HG03175 (cell line): ENCODE measurements around the gene MEGF8.
"Not testable (repeated sequence)": the region's sequence is repeated elsewhere in the genome, so short reads cannot be mapped to it uniquely, and the experiment has no call there.

ENCODE experiments used
- ATAC-seq: cut with Tn5 transposase; IDR thresholded peaks from one replicate; pipeline ENCODE4 v1.9.1; 2021; ENCODE audit warnings: mild to moderate bottlenecking, moderate library complexity; ENCODE audit not compliant: unreplicated experiment

Gene MEGF8

GRCh38 chr19:42330241-42330711, 4.8 kb downstream of the MEGF8 start:
- no peak for ATAC-seq

DNA sequence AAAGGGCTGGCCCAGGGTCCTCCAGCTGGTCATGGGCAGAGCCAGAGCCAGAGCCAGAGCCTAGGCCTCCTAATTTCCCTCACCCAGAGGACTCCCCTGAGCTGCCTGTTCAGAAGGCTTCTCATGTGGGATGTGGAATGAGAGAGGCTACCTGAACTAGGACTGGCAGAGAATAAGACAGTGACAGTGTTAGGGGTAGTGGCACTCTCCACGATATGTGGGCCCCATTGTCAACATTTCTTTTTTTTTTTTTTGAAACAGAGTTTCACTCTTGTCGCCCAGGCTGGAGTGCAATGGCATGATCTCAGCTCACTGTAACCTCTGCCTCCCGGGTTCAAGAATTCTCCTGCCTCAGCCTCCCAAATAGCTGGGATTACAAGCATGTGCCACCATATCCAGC, 5.9 kb downstream of the MEGF8 start:
- ATAC-seq = not testable (repeated sequence)

GRCh38 chr19:42332059-42332458, 6.6 kb downstream of the MEGF8 start:
- ATAC-seq = no peak

GRCh38 chr19:42333018-42333417, 7.6 kb downstream of the MEGF8 start:
- ATAC-seq = no peak

DNA sequence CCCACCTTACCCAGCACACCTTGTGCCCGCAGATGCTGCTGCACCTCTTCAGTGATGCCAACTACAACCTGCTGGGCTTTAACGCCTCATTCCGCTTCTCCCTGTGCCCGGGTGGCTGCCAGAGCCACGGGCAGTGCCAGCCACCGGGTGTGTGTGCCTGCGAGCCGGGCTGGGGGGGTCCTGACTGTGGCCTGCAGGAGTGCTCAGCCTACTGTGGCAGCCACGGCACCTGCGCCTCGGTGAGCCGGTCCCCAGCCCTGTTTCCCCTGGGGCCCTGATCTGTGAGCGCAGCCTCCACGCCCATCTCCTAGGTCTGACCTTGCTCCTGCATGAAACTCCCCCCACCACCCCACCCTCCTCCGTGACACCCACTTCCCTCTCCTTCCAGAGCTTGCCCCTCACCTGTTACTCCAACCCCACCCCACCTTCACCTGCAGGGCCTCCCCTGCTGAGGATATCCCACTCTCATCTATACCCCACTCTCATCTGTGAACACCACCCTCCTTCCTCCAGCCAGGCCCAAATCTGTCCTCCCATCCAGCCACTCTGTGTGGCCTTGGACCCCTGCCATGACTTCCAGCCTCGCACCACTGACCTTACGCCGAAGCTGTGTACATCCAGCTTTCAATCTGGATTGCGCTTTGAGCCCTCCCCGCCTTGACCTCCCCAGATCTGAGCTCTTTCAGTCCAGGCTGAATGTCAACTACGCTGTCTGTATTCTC, 8.7 kb downstream of the MEGF8 start:
- no peak for ATAC-seq

DNA sequence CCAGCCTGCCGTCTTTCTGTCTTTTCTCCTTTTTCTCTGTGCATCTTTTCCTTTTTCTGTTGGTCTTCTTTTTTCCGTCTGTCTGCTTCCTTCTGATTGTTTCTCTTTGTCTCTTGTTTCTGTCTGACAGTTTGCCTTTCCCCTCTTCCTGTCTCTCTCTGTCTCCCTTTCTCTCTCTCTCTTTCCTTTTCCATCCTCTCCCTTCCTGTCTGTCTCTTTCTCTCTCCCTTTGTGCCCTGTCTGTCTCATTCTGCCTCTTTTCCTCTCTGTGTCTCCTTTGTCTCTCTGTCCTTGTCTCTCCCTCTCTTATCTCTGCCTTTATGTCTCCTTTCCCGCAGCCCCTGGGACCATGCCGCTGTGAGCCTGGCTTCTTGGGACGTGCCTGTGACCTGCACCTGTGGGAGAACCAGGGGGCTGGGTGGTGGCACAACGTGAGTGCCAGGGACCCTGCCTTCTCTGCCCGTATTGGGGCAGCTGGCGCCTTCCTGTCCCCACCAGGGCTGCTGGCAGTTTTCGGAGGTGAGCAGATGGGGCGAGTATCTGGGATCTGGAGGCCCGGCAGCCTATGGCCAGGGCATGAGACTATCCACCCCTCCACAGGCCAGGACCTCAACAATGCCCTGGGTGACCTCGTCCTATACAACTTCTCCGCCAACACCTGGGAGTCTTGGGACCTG, 9.4 kb downstream of the MEGF8 start:
- ATAC-seq = no peak

- ATAC-seq = no peak
Measured at GRCh38 chr19:42335374-42335936, 10.0 kb downstream of the MEGF8 start.

- no peak for ATAC-seq
Measured at GRCh38 chr19:42335971-42336370, 10.5 kb downstream of the MEGF8 start.

DNA sequence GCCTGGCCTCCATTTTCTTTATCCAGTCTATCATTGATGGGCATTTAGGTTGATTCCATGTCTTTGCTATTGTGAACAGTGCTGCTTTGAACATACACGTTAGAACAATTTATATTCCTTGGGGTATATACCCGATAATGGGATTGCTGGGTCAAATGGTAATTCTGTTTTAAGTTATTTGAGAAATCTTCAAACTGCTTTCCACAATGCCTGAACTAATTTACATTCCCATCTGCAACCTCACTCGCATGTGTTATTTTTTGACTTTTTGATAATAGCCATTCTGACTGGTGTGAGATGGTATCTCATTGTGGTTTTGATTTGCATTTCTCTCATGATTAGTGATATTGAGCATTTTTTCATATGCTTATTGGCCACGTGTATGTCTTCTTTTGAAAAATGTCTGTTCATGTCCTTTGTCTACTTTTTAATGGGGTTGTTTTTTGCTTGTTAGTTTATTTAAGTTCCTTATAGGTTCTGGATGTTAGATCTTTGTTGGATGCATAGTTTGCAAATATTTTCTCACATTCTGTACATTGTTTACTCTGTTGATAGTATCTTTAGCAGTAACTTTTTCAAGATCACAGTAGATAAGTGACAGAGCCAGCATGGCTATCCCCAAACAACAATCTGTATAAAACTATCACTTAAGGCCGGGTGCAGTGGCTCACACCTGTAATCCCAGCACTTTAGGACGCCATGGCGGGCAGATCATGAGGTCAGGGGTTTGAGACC, 13.9 kb downstream of the MEGF8 start:
- not testable (repeated sequence) for ATAC-seq

DNA sequence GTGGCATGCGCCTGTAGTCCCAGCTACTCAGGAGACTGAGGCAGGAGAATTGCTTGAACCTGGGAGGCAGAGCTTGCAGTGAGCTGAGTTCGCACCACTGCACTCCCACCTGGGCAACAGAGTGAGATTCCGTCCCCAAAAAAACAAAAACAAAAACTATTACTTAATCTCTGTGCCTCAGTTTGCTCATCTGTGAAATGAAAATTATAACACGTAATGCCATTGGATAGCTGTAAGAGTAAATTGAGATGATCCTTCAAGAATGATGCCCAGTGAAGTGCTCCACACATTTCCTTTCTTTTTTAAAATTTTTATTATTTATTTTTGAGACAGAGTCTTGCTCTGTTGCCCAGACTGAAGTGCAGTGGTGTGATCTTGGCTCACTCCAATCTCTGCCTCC, 14.5 kb downstream of the MEGF8 start:
- not testable (repeated sequence) for ATAC-seq

DNA sequence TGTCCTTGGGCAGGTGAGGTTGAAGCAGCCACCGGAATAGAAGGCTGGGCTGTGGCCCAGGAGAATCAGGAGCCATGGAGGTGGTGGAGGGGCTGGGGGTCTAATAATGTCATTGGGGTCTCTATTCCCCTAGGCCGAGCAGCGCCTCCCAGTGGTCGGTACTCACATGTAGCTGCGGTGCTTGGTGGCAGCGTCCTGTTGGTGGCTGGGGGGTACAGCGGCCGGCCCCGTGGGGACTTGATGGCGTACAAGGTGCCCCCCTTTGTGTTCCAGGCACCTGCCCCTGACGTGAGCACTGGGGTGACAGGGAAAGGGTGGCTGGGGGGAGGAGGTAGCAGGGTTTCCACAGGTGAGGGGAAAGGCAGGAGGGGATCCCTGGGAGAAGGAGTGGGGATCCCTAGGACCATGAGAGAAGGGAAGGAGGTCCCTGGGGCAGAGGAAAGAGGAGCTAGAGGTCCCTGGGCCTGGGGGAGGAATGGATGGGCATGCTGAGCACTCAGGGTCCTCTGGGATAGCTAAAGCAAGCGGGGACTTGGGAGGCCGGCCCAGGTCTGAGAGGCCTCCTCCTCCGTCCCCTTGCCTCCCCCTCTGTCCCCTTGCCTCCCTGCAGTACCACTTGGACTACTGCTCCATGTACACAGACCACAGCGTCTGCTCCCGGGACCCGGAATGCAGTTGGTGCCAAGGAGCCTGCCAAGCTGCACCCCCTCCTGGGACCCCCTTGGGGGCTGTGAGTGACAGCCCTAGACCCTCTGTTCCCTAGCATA, 18.1 kb downstream of the MEGF8 start:
- ATAC-seq = no peak

DNA sequence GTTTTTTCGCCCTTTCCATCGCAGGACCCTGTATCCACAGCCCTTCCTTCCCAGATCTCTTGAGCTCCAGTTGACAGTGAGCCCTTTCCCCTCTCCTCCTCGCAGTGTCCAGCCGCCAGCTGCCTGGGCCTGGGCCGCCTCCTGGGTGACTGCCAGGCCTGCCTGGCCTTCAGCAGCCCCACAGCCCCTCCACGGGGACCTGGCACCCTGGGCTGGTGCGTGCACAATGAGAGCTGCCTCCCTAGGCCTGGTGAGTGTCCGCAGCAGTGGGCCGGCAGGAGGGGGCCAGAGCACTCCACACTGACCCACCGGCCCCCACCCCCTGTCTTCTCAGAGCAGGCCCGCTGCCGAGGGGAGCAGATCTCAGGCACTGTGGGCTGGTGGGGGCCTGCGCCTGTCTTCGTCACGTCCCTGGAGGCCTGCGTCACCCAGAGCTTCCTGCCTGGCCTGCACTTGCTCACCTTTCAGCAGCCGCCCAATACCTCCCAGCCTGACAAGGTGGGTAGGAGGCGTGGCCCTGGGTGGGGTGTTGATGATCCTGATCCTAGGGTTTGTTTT, 19.0 kb downstream of the MEGF8 start:
- ATAC-seq = no peak

DNA sequence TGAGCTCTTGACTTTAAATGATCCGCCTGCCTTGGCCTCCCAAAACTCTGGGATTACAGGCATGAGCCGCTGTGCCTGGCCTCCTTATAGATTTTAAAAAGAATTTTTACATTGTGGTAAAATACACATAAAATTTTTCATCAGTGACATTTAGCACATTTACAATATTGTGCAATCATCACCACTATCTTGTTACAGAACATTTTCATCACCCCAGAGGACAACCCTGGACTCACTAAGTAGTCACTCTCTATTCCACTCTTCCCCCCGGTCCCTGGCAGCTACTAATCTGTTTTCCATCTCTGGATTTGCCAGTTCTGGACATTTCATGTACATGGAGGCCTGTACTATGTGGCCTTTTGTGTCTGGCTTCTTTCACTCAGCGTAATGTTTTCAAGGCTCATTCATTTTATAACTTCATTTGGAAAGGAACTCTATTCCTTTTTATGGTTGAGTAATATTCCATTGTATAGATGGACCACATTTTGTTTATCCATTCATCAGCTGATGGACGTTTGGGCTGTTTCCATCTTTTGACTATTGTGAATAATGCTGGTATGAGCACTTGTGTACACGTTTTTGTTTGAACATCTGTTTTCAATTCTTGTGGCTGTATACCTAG, 19.9 kb downstream of the MEGF8 start:
- no peak for ATAC-seq

DNA sequence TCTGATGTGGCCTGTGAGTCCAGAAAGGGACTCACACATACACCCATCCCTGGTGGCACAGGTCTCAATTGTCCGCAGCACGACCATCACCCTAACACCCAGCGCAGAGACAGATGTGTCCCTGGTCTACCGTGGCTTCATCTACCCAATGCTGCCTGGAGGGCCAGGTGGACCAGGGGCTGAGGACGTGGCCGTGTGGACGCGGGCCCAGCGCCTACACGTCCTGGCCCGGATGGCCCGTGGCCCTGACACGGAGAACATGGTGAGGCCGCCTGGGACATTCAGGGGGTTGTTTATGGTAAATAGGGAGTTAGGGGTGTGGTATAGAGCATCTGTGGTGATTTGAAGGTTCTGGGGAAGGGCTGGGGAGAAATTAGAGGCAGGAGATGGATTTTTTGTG, 22.8 kb downstream of the MEGF8 start:
- no peak for ATAC-seq

- no peak for ATAC-seq
Measured at GRCh38 chr19:42349378-42350107, 24.1 kb downstream of the MEGF8 start.

GRCh38 chr19:42350417-42350816, 25.0 kb downstream of the MEGF8 start:
- no peak for ATAC-seq

DNA sequence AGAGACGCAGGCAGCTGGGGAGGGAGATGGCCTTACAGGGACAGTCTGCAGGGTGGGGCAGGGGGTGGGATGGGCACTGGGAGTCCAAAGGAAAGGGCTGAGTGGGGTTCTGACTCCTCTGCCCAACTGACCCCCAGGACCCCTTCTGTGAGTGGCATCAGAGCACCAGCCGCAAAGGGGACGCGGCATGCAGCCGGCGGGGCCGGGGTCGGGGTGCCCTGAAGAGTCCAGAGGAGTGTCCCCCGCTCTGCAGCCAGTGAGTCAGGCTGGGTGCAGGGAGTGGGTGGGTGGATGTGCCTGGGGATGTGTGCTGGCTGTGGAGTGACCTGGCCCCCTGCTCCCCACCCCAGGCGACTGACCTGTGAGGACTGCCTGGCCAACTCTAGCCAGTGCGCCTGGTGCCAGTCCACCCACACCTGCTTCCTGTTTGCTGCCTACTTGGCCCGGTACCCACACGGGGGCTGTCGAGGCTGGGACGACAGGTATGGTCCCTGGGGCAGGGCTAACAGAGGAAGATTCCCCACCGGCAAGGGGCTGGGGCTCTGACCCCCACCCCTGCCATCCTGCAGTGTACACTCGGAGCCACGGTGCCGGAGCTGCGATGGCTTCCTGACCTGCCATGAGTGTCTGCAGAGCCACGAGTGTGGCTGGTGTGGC, 25.8 kb downstream of the MEGF8 start:
- ATAC-seq = no peak

GRCh38 chr19:42352301-42353259, 27.1 kb downstream of the MEGF8 start:
- peak; percentile 64 for ATAC-seq
